ENCODE data around the gene TGFBR3.

TGFBR3 gene

GRCh38 chr1:91757763-91758460 is 128.0 kb downstream of the TGFBR3 start:
- Histone ChIP-seq H3K27me3 (ENCODE audit: insufficient read depth, low read length, poor library complexity) (peaks cover 5% of the 10 kb centered on the region), H3K9ac (ENCODE audit: low read depth, low read length) (no peak overlapping the region), H2AFZ (ENCODE audit: low read depth, low read length) (no peak overlapping the region), H3K4me1 (ENCODE audit: insufficient read depth, low read length) (no peaks in the 10 kb centered on the region), H3K9me3 (ENCODE audit: insufficient read depth, low read length, severe bottlenecking) (no peaks in the 10 kb centered on the region), H3K4me2 (ENCODE audit: insufficient read depth, low read length) (no peak overlapping the region), H3K36me3 (ENCODE audit: insufficient read depth, low read length) (no peaks in the 10 kb centered on the region), H3K79me2 (ENCODE audit: insufficient read depth, low read length) (no peaks in the 10 kb centered on the region), H3K27ac (ENCODE audit: low read length) (no peak overlapping the region), H4K20me1 (ENCODE audit: insufficient read depth, low read length) (no peaks in the 10 kb centered on the region), H3K4me3 (ENCODE audit: low read depth in 1 of 2, low read length in 2 of 2) (no peak overlapping the region)
- ATAC-seq (ENCODE audit: insufficient read depth, low read depth): no peak
- DNase-seq: no peak
- TF ChIP-seq CTCF (IDR thresholded peaks at IDR 0.05; ENCODE audit: borderline replicate concordance, extremely low read depth, low read length, poor library complexity, severe bottlenecking) (no peak), EZH2 (IDR thresholded peaks at IDR 0.05; ENCODE audit: borderline replicate concordance, low read depth, low read length, severe bottlenecking) (no peak)

- Histone ChIP-seq H4K20me1 (ENCODE audit: insufficient read depth, low read length) (no peaks in the 10 kb centered on the region), H3K9ac (ENCODE audit: low read depth, low read length) (no peak overlapping the region), H3K27ac (ENCODE audit: low read length) (no peak overlapping the region), H3K4me2 (ENCODE audit: insufficient read depth, low read length) (no peak overlapping the region), H3K36me3 (ENCODE audit: insufficient read depth, low read length) (no peaks in the 10 kb centered on the region), H2AFZ (ENCODE audit: low read depth, low read length) (no peak overlapping the region), H3K4me1 (ENCODE audit: insufficient read depth, low read length) (no peaks in the 10 kb centered on the region), H3K79me2 (ENCODE audit: insufficient read depth, low read length) (no peaks in the 10 kb centered on the region), H3K4me3 (ENCODE audit: low read depth in 1 of 2, low read length in 2 of 2) (no peak overlapping the region), H3K9me3 (ENCODE audit: insufficient read depth, low read length, severe bottlenecking) (no peaks in the 10 kb centered on the region), H3K27me3 (ENCODE audit: insufficient read depth, low read length, poor library complexity) (peaks cover 2% of the 10 kb centered on the region)
- ATAC-seq (ENCODE audit: insufficient read depth, low read depth): no peak
- no peak for TF ChIP-seq CTCF (IDR thresholded peaks at IDR 0.05; ENCODE audit: borderline replicate concordance, extremely low read depth, low read length, poor library complexity, severe bottlenecking)
- no peak for TF ChIP-seq EZH2 (IDR thresholded peaks at IDR 0.05; ENCODE audit: borderline replicate concordance, low read depth, low read length, severe bottlenecking)
- no peak for DNase-seq
These were observed 130.2 kb downstream of the TGFBR3 start for GRCh38 chr1:91755702-91756287.

GRCh38 chr1:91754816-91755580 is 131.0 kb downstream of the TGFBR3 start:
- H3K27me3 ChIP-seq (ENCODE audit: insufficient read depth, low read length, poor library complexity): no peaks in the 10 kb centered on the region
- H3K27ac ChIP-seq (ENCODE audit: low read length): no peak overlapping the region
- no peaks in the 10 kb centered on the region for H4K20me1 ChIP-seq (ENCODE audit: insufficient read depth, low read length)
- H3K9ac ChIP-seq (ENCODE audit: low read depth, low read length): no peak overlapping the region
- no peaks in the 10 kb centered on the region for H3K4me1 ChIP-seq (ENCODE audit: insufficient read depth, low read length)
- no peak overlapping the region for H3K4me2 ChIP-seq (ENCODE audit: insufficient read depth, low read length)
- H3K9me3 ChIP-seq (ENCODE audit: insufficient read depth, low read length, severe bottlenecking): no peaks in the 10 kb centered on the region
- H3K79me2 ChIP-seq (ENCODE audit: insufficient read depth, low read length): no peaks in the 10 kb centered on the region
- no peak for TF ChIP-seq CTCF (IDR thresholded peaks at IDR 0.05; ENCODE audit: borderline replicate concordance, extremely low read depth, low read length, poor library complexity, severe bottlenecking)
- no peak for TF ChIP-seq EZH2 (IDR thresholded peaks at IDR 0.05; ENCODE audit: borderline replicate concordance, low read depth, low read length, severe bottlenecking)
- no peaks in the 10 kb centered on the region for H3K36me3 ChIP-seq (ENCODE audit: insufficient read depth, low read length)
- DNase-seq (no peak), ATAC-seq (ENCODE audit: insufficient read depth, low read depth) (no peak)
- no peak overlapping the region for H2AFZ ChIP-seq (ENCODE audit: low read depth, low read length)
- no peak overlapping the region for H3K4me3 ChIP-seq (ENCODE audit: low read depth in 1 of 2, low read length in 2 of 2)

Measured in DND-41 (cell line).